ENCODE measurements around the gene PDE6B. TPM values are rescaled to one million over a fixed set of nuclear protein-coding genes. Genes with fewer than 3 reads are reported as not detected.

The PDE6B gene
- total RNA-seq, 1 donor from 2014 or later: 15.0 TPM

GRCh38 chr4:684623-685327 lies 59.4 kb downstream of the PDE6B start:
- ChIA-PET POLR2A (interaction anchor here (0.8 to 1.2 kb wide), 3 partner anchors 9 to 97 kb away, joined by 3 read pairs; partner anchors contain the start of genes ATP5ME and MYL5), CTCF (interaction anchor here (0.8 to 1.8 kb wide), 3 partner anchors 11 to 58 kb away, joined by 3 to 5 read pairs (median 4); partner anchors contain the start of genes ATP5ME and MYL5)
- no peaks in the 10 kb centered on the region for H3K36me3 Mint-ChIP-seq (ENCODE audit: low read depth)
- no peaks in the 10 kb centered on the region for H3K9me3 Mint-ChIP-seq
- intact Hi-C loops (cut with micrococcal nuclease): no loop called here
- peaks cover 11% of the 10 kb centered on the region for H3K4me1 Mint-ChIP-seq
- TF ChIP-seq, protein P1, sequence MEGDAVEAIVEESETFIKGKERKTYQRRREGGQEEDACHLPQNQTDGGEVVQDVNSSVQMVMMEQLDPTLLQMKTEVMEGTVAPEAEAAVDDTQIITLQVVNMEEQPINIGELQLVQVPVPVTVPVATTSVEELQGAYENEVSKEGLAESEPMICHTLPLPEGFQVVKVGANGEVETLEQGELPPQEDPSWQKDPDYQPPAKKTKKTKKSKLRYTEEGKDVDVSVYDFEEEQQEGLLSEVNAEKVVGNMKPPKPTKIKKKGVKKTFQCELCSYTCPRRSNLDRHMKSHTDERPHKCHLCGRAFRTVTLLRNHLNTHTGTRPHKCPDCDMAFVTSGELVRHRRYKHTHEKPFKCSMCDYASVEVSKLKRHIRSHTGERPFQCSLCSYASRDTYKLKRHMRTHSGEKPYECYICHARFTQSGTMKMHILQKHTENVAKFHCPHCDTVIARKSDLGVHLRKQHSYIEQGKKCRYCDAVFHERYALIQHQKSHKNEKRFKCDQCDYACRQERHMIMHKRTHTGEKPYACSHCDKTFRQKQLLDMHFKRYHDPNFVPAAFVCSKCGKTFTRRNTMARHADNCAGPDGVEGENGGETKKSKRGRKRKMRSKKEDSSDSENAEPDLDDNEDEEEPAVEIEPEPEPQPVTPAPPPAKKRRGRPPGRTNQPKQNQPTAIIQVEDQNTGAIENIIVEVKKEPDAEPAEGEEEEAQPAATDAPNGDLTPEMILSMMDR (IDR thresholded peaks at IDR 0.05): no peak
- DNase-seq (no peak), ATAC-seq (ENCODE audit: low read depth) (no peak)
- H3K4me3 Mint-ChIP-seq: no peak overlapping the region
- H3K27ac Mint-ChIP-seq: no peak overlapping the region
- peaks cover 3% of the 10 kb centered on the region for H3K27me3 Mint-ChIP-seq

- ChIA-PET POLR2A (interaction anchor here (1.2 kb wide), 1 partner anchor 12 kb away, joined by 3 read pairs; the partner anchor contains the start of genes ATP5ME and MYL5), CTCF (interaction anchor here (1.6 kb wide), 1 partner anchor 57 kb away, joined by 3 read pairs; no protein-coding TSS in a partner anchor)
- Mint-ChIP-seq H3K4me1 (peaks cover under 1% of the 10 kb centered on the region), H3K36me3 (ENCODE audit: low read depth) (no peaks in the 10 kb centered on the region), H3K9me3 (no peaks in the 10 kb centered on the region), H3K27me3 (peaks cover 3% of the 10 kb centered on the region), H3K27ac (no peak overlapping the region), H3K4me3 (no peak overlapping the region)
- ATAC-seq (ENCODE audit: low read depth) (no peak), DNase-seq (no peak)
- intact Hi-C loops (cut with micrococcal nuclease): no loop called here
- TF ChIP-seq, protein P1 (IDR thresholded peaks at IDR 0.05): no peak
These were observed 60.5 kb downstream of the PDE6B start for GRCh38 chr4:685679-686412.

GRCh38 chr4:686413-687040 lies 61.2 kb downstream of the PDE6B start:
- Mint-ChIP-seq H3K9me3 (no peaks in the 10 kb centered on the region), H3K4me1 (no peaks in the 10 kb centered on the region), H3K27ac (no peak overlapping the region), H3K4me3 (no peak overlapping the region), H3K27me3 (peaks cover 3% of the 10 kb centered on the region), H3K36me3 (ENCODE audit: low read depth) (no peaks in the 10 kb centered on the region)
- DNase-seq (no peak), ATAC-seq (ENCODE audit: low read depth) (no peak)
- TF ChIP-seq, protein P1 (IDR thresholded peaks at IDR 0.05): no peak
- POLR2A ChIA-PET: no interaction called here
- CTCF ChIA-PET: interaction anchor here (1.6 kb wide), 1 partner anchor 56 kb away, joined by 3 read pairs; no protein-coding TSS in a partner anchor
- intact Hi-C loops (cut with micrococcal nuclease): no loop called here

DNA sequence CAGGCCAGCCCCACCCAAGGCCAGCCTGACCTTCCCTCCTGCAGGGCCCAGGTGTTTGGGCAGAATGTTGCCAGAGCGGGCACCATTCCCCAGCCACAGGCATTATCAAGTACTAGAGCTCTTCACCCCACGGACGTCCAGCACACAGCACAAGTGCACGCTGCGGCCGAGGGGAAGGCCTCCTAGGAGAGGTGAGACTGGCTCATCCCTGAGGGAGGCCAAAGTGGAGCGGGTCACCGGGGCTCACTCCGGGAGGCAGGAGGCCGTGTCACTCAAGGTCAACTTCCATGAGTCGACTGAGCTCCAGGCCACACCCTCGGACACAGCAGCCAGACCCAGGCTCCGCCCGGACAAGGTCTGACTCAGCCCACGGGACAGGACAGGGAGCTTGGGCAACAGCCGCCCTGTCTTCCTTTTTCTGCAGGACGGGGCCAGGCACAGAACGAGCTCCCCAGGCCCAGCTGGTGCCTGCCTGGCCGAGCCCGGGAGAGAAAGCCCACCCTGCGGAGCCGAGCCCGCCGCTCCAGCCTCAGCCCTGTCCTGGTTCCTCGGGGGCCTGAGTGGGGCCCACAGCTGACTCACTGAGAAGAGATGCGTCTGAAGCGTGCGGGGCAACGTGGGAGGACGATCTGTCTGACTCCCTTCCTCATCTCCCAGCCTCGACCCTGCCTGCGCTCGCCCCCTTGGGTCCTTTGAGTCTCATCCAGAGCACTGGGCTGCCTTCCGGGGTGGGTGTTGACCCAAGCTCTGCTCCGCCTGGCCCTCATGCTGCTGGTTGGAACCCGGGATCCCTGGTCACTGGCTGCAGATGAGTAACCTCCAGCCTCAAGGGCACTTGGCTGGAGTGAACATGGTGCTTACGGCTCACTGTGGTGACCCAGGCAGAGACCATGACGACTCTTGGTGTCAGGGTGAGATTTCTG lies 61.9 kb downstream of the PDE6B start:
- no peak for ATAC-seq (ENCODE audit: low read depth)
- POLR2A ChIA-PET: no interaction called here
- H3K4me1 Mint-ChIP-seq: no peaks in the 10 kb centered on the region
- H3K27me3 Mint-ChIP-seq: peaks cover 3% of the 10 kb centered on the region
- CTCF ChIA-PET: interaction anchor here (1.6 kb wide), 1 partner anchor 55 kb away, joined by 3 read pairs; no protein-coding TSS in a partner anchor
- no peaks in the 10 kb centered on the region for H3K36me3 Mint-ChIP-seq (ENCODE audit: low read depth)
- no peak for DNase-seq
- intact Hi-C loops (cut with micrococcal nuclease): no loop called here
- H3K4me3 Mint-ChIP-seq: no peak overlapping the region
- TF ChIP-seq, protein P1 (IDR thresholded peaks at IDR 0.05): no peak
- H3K27ac Mint-ChIP-seq: no peak overlapping the region
- no peaks in the 10 kb centered on the region for H3K9me3 Mint-ChIP-seq
